T-helper 1 cell (primary cell): ENCODE data around the gene WDSUB1.

Experiments
- DNase-seq, 5 donors: peaks; one replicate each; pipeline ENCODE4 v3.0.0-alpha.2; 2012 to 2020

Gene WDSUB1

DNA sequence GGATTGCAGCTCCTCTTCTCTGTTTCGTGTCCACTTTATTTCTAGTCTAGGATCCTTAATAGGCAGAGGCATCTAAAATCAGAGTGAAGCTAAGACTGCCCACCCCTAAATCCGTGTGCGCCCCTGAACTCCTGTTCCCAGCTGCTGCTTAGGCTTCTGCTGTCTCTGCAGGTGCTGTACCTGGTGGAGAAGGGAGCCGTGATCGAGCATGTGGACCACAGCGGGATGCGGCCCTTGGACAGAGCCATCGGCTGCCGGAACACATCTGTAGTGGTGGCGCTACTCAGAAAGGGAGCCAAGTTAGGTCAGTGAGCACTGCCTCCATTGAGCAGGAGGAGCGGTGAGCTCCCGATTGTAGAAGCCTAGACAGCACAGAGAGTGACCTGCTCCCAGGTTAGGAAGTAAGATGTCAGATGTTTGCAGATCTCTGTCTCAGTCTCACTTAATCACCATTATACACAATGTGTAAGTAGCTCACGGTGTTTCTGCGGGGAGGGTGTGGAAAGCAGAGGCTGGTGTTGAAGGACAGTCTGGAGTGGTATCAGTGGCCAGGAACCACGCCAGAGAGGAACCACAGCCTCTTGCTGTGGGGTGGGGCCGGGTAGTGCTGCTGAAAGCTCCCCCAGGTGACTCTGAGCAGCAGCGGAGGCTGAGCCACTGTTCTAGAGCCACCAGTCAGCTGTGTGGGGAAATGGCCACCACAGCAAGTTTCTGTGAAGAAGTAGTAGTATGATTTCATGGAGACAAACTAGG, 62.3 kb downstream of the WDSUB1 start:
- DNase-seq = no peak

DNA sequence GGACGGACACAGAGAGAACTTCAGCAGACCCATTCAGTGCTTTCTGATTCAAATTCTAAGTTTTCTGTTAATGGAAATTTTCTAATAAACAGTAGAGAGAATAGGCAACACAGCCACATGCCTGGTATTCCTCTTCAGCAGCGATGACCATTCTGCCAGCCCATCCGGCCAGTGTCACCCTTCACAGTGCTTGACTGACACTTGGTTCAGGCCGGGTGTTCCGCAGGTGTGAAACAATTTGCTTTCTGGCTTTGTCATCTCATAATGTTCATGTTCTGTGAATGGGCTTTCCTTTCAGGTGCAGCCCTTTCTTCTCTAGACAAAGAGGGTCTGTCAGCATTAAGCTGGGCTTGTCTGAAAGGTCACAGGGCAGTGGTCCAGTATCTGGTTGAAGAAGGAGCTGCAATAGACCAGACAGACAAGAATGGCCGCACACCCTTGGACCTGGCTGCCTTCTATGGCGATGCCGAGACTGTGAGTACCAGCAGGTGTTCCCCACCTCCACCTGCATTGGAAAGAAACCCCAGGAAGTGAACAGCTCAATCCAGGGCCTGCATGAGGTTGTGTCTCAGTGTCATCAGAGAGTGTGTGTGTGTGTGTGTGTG, 67.0 kb downstream of the WDSUB1 start:
- DNase-seq = no peak

DNA sequence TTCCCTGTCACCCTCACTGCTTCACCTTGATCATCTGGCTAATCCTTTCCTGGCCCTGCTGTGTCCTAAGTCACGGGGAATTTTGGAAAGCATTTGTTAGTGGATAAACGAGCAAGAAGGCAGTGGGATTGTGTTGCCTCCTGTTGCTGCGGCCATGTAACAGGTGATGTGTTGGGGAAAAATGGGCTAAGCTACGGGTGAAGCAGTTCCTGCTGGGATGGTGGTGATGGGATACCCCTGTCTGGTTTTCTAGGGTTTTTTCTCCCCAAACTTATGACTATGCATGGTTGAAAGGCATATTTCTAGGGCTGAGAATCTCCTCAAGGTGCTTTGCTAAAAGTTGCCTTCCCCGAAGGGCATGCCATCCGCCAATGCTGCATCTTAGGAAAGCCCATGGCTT, 68.1 kb downstream of the WDSUB1 start:
- DNase-seq = no peak

DNA sequence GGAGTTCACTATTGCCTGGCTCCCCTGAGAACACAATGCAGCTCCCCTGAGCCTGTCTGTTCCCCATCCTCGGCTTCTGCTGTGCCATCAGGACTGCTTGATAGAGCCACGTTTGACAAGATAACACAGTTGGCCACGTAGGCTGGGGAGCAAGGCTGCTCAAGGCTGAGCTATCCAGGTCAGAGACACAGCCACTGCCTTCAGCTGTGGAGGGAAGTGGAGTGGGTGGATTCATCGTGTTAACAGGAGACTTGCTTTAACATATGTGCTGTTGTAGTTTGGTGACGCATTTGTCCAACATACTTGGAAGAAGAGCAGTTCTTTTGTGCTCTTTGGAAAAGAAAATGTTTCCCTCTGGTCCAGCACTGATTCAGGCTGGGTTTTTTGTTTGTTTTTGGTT, 68.8 kb downstream of the WDSUB1 start:
- DNase-seq = no peak

DNA sequence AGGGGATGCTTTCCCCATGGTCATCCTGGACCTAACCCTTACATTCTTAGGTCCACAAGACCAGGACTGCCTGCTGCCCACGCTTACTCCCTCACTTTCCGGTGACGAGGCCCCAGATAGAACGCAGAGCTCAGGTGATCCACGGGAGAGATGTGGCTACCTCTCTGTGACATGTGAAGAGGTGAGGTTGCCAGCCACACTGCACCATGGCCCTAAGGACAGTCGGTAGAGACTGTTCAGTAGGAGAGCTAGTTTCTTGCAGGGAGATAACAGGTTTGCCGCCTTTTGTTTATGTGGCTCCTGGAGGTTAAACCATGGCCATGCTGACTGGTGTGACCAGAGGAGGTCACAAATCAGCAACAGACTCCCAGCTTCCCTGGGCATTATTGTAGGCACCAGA, 71.4 kb downstream of the WDSUB1 start:
- no peak for DNase-seq

DNA sequence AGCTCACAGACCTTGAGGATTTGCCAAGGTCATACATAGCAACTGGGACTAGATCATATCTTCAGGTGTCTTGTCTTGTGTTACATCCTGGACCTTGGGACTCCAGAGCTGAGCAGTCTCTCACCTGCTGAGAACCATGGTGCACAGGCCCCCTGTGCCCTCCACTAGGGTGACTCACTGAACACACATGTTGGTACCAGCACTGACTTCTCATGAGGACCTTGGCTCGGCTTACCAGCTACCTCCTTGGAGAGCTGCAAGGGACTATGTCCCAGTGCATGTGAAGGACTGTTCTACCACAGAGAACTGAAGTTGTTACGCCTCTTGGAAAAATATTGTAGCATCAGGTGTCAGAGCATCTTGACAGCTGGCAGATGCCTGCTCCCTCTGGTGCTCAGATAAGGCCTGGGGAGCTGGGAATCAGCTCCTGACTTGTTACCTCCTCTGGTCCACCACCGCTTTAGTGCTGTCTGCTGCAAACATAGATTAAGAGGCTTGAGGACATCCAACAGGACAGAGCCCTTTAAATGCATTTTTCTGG, 72.1 kb downstream of the WDSUB1 start:
- DNase-seq = no peak

DNA sequence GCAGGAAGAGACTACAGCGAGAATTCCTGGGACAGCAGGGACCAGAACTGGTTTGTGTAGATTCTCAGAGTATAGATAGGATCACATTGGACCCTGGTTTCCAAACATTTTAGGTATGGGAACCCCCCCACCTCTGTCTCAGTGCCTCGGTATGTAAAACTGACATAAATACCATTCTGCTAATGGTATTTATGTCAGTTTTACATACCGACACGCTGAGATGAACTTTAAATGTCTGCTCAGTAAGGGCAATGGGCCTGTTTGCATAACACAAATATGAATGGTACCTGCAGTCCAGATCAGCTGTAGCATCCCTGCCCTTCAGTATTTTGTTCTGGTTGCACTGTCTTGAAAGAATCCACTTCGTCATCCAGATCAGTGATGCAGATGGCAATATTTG, 73.2 kb downstream of the WDSUB1 start:
- no peak for DNase-seq

DNA sequence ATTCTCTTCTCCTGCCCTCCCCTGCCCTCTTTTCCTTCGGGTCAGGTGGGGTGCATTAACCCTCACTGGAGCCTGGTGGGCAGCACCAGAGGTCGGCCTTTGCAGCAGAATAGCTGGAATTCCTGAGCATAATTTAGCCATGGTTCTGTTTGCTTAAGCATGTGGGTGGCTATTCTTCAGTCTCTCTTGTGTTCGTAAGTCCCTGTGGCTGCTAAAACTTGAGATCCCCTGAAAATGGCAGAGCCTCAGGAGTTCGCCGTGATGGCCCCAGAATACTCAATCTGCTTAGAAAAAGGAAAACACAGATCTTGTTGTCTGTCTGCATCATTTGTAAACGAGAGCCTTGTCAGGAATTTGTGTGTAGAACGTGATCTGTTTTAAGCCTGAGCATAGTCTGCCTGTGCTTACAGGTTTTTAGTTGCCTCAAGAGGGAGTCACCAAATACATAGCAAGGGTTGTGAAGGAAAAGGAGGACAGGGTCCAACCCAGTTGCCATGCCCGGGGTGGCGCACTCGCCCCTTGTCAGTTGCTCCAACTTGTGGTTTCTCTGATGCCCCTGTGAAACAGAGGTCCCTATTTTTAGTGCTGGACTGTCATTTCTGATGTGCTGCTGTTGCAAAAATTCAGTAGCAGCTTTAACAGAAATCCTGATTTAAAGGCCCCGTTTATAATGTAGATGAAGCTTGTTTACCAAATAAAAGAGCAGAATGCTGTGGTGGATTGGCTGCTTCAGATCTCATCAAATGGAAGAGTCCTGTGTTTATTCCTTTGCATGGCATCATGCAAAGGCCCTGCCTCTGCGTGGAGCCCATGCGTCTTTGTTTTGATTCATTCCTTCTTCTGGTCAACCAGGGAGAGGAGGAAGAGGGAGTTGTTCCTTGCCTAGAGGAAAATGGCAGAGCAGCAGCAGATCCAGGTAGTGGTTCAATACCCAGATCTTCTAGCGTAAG, 74.8 kb downstream of the WDSUB1 start:
- no peak for DNase-seq

DNA sequence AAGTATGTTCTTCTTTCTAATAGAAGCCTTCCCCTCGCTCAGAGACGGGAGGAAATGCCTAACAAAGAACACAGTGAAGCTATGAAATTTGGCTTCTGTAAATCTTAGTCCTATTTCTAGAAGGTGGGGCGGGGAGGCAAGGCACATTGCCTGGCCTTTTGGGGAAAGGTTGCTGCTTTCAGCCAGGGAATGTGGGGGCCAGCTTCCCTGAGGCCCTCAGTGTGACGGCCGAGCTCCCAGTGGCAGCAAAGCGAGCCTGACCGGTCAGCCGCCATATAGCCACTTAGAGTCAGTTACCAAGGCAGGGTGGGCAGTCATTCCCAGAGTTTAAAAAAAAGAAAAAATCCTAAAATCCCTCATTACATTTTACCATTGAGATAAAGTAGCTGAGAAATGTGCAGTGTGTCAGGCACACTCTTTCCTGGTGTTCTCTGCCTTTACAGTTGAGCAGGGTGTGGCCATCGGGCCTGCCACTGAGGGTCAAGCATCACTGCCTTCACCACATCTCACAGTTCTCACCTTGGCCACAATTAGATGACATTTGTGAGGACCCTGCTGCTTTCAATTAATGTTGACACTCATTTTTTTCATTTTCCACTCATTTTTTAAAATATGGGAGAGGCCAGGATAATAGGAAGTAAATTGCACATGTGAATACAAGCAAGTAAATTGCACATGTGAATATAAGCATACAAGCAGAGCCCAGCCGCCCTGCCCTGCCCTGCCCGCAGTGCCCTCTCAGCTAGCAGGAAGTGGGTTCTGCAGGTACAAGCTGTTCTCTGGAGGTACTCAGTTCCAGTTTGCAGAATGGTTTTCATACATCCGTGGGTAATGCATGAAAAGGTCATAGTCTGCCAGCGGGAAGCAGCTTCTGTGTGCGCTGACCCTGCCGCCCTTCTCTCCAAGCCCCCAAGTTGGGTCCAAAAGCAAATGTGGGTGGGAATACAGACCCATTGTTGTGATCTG, 76.9 kb downstream of the WDSUB1 start:
- DNase-seq = peak in 2 of 5 donors; percentile 25 to 44

DNA sequence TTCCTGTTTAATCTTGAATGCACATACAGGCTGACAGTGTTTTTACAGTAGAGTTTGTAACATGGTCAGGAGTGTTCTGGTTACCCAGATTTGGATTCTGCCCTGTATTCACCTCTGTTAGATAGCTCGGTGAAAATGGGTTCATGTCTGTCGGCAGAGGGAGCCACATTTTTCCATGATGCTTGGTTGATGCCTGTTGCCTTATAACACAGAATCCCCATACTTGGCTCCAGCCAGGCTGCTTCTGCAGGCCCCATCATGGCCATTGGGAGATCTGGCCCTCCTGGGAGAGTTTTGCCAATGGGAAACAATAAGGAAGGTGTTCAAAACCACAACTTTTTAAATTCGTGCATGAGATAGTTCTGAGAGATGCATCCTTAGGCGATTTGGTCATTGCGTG, 78.1 kb downstream of the WDSUB1 start:
- no peak for DNase-seq

DNA sequence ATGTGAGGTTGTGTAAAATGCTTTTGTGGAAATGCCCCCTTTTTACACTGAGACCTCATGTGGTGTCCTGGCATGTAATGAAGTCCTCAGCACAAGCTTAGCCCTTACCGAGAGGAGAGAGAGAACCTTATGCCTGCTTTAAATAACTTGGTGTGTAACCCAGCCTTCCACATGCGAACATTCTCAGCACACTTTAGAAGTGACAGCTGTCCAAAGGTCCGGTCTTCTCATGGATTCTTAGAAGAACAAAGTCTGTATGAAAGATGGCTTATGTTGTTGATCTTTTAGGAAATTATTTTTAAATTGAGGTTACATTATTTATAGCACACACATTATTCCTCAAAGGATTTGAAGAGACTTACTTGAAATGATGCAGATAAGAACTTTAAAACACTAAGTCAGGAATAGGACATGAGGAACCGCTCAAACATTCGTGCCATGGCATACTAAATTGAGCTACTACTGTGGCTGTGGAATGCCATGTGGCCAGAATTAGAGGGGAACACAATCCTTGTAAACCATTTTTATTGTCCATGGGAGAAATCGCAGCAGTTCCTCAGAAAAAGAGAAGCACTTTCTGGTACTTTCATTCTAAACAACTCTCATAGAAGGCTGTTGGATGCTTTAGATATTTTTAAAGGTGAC, 79.6 kb downstream of the WDSUB1 start:
- no peak for DNase-seq

DNA sequence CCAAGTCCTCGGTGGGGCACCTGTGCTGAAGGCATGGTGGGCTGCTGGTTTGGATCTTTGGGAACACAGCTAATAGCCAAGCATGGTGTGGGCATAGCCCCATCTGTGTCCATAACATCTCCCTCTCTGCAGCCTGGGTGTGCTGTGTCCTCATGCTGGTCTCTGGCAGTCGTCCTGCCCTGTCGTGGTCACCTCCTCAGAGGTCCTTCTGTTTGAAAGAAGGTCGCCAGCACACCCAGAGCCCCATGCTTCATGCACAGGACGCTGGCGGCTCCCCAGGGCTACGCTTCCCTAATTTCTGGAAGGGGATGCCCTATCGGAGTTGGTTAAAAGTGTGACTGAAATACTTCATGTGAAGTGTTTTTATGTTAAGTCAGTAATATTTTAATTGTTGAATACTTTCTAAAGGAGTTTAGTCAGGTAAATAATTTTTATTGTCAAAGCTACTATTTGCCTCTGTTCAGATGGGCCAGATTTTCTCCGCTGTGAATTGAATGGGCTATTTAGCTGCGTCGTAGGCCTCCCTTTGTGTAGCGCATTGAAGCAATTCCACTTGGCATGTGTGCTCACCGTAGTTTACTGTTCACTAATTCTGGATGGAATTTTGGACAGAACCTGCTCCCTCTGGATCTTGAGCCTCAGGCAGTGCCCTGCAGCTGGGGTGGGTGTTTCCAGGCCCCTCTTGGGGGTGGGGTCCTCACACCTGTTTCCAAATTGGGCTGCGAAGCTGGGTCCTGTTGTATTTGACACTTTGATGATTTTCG, 81.9 kb downstream of the WDSUB1 start:
- DNase-seq = no peak

DNA sequence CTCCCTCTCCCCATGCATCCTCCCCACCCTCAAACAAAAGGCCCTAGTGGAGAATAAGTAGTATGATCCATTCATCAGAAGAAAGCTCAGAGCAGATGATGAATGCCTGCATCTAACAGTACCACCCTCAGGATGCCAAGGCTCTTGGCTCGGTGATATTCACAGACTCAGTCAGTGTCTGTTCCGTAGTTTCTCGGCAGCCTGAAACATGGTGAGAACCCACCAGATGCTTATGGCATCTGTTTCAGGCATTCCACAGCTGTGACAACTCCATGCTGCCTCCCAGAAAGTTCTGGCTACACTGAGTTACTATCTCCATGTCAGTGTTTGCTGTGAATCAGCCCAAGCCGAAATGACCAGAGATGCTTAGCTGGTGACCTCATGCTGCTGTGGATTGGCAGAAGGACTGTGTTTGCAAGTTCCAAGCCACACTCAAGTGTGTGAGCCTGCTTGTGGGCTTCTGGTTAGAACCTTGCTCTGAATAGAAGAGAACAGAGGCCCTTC, 83.9 kb downstream of the WDSUB1 start:
- no peak for DNase-seq

DNA sequence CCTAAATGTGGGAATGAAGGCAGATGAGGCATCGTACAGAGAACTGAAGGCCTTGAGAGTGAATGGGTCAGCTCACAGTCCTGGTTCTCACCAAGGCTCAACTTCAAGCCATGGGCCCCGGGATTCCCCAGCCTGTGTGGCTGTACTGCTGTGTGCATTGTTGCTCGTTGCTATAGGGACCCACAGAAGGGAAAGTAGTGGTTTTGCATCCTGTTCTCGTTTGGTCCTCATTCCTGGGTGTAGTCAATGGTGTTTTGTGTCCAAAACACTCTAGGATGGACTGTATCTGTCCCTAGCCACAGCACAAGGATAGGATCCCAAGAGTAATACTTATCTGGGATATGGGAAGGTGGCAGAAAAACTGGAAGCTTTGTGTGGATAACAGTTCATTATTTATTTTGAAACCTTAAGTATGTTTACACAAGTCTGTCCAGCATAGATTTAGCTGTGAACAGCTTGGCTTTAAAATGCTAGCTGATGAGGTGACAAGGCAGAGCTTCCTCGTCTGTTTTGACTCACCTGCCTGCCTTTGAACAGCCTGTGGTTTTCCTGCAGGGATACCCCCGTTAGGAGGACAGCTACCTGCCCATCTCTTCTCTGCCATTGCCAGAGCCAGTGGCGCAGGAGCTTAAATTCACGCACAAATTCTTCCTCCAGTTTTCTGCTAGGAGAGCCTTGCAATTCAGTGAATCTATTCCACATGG, 85.0 kb downstream of the WDSUB1 start:
- peak in 2 of 5 donors; percentile 5 to 10 for DNase-seq

DNA sequence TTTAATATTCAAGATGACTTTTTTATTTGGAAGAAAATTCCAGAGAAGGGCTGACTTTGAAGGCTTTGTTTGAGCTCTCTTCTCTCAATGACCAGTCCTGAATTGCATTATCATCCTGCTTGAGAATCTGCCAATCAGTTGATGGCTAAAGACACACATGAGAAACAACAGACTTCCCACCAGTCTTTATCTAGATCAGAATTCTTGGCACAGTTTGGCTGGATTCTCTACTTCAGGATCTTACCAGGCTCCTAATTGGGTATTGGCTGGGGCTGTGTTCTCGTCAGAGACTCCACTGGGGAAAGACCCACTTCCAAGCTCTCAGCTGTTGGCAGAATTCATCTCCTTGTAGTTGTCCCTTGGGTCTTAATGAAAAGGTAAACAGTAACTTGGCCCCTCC, 86.0 kb downstream of the WDSUB1 start:
- DNase-seq = no peak

DNA sequence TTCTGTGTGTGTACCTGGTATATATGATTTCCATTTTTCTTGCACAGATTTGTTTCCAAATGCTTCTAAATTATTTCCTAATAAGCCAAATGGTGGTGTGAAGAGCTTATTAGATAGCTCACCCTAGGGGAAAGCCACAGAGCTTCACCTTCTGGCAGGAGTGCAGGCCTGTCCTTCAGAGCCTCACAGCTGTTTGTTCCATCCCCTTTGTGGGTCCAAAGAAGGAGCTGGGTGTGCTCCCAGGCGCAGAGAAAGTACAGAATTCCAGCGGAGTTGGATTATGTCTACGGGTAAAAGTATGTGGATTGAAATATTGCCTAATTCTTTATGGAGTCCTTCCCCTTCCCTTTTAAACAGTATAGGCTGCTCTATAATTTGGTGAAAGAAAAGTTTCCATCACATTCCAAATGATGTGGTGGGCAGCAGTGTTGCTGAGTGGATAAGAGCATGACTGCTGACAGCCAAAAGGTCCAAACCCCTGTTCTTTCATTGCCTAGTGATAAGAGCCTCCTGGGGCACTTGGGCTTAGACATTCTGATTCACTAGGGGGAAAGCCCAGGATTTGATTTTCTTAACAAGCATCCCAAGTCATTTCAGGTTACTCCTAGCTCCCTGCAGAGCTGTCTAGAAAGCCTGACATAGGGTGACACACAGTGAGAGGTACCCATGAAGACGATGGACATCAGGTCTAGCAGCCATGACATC, 86.6 kb downstream of the WDSUB1 start:
- no peak for DNase-seq

DNA sequence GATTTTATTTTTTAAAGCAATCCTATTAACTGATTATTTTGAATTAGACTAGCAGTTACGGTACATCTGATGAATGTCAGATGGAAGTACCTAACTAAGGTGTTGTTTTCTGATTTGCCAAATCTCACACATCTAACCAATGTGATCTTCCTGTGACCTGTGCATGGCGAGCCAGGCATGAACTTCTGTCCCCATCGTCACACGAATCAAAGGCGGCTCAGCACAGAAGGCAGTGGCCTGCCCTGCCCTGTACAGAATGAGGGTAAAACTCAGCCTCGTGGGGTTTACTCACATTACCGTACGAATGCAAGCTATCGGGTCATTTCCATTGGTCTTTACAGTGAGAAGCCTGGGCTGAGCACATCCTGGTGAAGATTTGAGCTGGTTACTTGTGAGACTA, 87.3 kb downstream of the WDSUB1 start:
- no peak for DNase-seq

DNA sequence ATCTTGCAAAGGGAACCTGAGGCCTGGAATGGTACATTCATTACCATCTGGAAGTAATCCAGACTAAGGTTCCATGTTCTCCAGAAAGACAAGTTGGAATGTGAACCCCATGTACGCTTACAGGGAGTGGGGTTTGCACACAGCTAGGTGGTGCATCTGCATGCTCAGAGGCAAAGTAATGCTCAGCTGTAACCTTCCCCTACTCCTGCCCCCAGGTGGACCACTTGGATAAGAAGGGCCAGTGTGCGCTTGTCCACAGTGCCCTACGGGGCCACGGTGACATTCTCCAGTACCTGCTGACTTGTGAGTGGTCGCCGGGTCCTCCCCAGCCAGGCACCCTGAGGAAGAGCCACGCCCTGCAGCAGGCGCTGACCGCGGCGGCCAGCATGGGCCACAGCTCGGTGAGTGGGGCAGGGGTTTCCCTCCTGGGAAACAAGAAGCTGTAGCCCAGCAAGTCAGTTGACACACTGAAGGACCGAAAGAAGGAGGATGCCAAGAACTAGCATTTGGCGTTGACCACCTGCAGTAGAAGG, 90.0 kb downstream of the WDSUB1 start:
- DNase-seq = no peak

DNA sequence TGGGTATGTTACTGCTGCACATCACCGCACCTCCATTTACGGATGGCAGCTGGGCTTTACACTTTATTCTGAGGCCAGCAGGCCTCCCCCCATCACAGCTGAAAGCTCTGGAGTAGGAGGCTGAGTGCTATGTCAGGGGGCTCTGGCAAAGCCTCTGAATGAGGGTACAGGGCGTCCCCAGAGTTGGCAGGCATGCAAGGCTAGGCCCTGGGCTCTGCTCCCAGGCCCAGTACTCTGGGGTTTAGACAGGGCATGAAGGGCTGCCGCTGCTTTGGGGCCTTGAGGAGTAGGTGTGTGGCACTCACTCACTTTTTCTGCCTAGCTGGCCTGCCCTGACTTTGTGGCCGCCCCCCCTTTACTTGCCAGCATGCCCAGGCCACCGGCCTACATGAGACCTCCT, 90.8 kb downstream of the WDSUB1 start:
- DNase-seq = no peak
